WTC11 (cell line): ENCODE results near the gene CPAMD8.
"Not testable (repeated sequence)": the region's sequence is repeated elsewhere in the genome, so short reads cannot be mapped to it uniquely, and the experiment has no call there.

Experiments
- CTCF ChIP-seq: fragments of 200-600 bp; IDR thresholded peaks from 2 replicates; pipeline ENCODE4 v1.8.0; 2022; ENCODE audit warnings: antibody characterized with exemption
- STAT6 ChIP-seq: sonication (generic); formaldehyde crosslinking; conservative IDR thresholded peaks from 2 replicates; pipeline ENCODE4 v1.8.1; 2023; ENCODE audit warnings: mild to moderate bottlenecking, low read depth, missing genetic modification reagents, moderate library complexity
- TF ChIP-seq, protein P1 (sequence below): sonication (generic); formaldehyde crosslinking; IDR thresholded peaks from 2 replicates; pipeline ENCODE4 v1.8.1; 2023; ENCODE audit warnings: mild to moderate bottlenecking, missing genetic modification reagents, moderate library complexity

GRCh38 chr19:17014212-17014861, 12.3 kb downstream of the CPAMD8 start:
- not testable (repeated sequence) for TF ChIP-seq CTCF, STAT6
- TF ChIP-seq, protein P1, sequence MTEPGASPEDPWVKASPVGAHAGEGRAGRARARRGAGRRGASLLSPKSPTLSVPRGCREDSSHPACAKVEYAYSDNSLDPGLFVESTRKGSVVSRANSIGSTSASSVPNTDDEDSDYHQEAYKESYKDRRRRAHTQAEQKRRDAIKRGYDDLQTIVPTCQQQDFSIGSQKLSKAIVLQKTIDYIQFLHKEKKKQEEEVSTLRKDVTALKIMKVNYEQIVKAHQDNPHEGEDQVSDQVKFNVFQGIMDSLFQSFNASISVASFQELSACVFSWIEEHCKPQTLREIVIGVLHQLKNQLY: not testable (repeated sequence)
